ENCODE results near the gene XCL2. TPM values are rescaled to one million over a fixed set of nuclear protein-coding genes. Genes with fewer than 3 reads are reported as not detected.
"Not testable (repeated sequence)": the region's sequence is repeated elsewhere in the genome, so short reads cannot be mapped to it uniquely, and the experiment has no call there.

XCL2 gene, protein sequence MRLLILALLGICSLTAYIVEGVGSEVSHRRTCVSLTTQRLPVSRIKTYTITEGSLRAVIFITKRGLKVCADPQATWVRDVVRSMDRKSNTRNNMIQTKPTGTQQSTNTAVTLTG
- total RNA-seq = not detected in 3 replicates

DNA sequence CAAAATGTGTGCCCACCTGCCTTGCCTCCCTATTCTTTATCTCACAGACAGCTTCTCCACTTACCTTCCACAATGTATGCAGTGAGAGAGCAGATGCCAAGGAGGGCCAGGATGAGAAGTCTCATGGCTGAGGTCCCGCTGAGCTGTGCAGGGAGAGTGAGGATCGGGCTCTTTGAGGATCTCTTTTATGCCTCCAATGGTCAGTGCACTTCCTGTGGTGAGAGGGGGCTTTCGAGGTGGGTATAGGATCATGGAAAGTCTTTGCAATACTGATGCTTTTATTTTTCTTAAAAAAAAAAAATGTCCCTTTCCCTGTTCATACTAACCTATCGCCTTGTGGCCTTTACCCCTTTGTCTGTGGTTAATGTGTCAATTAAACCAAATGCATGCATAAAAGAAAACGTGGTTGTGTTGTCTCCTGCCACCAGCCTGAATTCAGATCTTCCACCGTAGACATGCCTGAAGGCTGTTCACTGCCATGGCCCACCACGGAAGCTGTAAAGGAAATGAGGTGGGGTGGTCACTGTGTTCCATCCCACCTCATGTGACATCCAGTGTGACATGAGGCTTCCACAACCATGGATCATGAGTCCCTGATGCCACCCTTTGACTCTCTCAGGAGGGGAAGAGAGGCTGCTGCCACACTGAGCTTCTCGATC, at the start of gene XCL2:
XCL2 (minus strand) TSS at position 158 of the 659 bp plus-strand sequence; CDS start at position 125, 33 bp downstream.
- not testable (repeated sequence) for H3K27me3 Mint-ChIP-seq (ENCODE audit: low read depth); H3K27ac Mint-ChIP-seq
- H3K9me3 Mint-ChIP-seq = peaks cover 21% of the 10 kb centered on the region

DNA sequence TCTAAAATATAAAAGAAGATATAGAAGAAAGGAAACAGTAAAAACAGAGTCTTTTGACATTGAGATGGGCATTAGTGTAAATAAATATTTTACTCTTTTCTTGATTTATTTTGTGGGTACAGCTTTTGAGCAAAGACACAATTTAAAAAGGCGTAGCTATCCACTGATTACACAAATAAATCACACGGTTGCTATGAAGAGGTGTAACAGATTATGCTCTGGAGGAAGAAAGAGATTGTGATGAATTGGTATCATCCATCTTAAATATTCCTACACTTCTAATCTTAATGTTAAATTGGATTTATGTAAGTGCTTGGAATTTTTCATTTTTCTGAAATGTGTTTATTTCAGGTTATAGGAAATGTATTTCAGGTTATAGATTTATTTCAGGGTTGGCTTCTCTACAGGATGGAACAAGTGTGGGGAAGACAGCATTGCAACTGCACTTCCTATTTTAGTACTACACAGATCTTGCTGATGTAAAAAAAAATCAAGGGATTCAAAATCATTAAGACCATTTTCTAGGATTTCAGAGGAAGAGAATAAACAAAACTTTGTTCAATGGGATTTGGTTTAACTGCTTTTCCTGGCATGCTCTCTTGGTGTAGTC, 47.9 kb upstream of the XCL2 start:
- TF ChIP-seq, protein P1, sequence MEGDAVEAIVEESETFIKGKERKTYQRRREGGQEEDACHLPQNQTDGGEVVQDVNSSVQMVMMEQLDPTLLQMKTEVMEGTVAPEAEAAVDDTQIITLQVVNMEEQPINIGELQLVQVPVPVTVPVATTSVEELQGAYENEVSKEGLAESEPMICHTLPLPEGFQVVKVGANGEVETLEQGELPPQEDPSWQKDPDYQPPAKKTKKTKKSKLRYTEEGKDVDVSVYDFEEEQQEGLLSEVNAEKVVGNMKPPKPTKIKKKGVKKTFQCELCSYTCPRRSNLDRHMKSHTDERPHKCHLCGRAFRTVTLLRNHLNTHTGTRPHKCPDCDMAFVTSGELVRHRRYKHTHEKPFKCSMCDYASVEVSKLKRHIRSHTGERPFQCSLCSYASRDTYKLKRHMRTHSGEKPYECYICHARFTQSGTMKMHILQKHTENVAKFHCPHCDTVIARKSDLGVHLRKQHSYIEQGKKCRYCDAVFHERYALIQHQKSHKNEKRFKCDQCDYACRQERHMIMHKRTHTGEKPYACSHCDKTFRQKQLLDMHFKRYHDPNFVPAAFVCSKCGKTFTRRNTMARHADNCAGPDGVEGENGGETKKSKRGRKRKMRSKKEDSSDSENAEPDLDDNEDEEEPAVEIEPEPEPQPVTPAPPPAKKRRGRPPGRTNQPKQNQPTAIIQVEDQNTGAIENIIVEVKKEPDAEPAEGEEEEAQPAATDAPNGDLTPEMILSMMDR (IDR thresholded peaks at IDR 0.05; ENCODE audit: unreplicated experiment) = no peak
- H3K36me3 Mint-ChIP-seq = no peaks in the 10 kb centered on the region
- H3K9me3 Mint-ChIP-seq = peaks cover 6% of the 10 kb centered on the region
- H3K27me3 Mint-ChIP-seq (ENCODE audit: low read depth) = no peaks in the 10 kb centered on the region
- H3K27ac Mint-ChIP-seq = no peak overlapping the region
- no peak for DNase-seq (ENCODE audit: low spot score in 2 of 2, unreplicated experiment in 2 of 2)
- no peak overlapping the region for H3K4me3 Mint-ChIP-seq
- peaks cover 3% of the 10 kb centered on the region for H3K4me1 Mint-ChIP-seq

More for the DNA sequence above, at the start of gene XCL2:
- not testable (repeated sequence) for DNase-seq (ENCODE audit: low spot score in 2 of 2, unreplicated experiment in 2 of 2); H3K4me1 Mint-ChIP-seq; H3K4me3 Mint-ChIP-seq; H3K36me3 Mint-ChIP-seq

DNA sequence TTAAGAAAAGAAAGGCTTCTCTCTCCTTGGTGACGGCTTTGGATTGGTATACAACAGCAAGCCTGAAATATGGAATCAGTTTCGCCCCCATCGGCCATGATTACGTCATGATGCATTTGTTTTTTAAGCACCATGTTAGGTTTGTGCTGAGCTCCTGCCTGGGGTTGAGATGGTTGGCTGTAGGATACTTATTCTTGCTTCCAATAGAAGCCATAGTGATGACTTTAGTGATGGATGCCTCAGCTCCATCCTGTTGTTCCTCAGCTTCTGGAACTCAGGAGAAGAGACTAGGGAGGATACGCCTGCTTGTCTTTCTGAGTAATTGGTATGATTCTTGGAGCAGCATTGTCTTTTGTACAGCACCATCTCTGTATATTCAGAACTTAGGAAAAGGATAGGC, 47.3 kb upstream of the XCL2 start:
- H3K4me3 Mint-ChIP-seq = no peak overlapping the region
- no peak for DNase-seq (ENCODE audit: low spot score in 2 of 2, unreplicated experiment in 2 of 2)
- no peak overlapping the region for H3K27ac Mint-ChIP-seq
- H3K36me3 Mint-ChIP-seq = no peaks in the 10 kb centered on the region
- H3K9me3 Mint-ChIP-seq = peaks cover 3% of the 10 kb centered on the region
- H3K27me3 Mint-ChIP-seq (ENCODE audit: low read depth) = no peaks in the 10 kb centered on the region
- TF ChIP-seq, protein P1 (IDR thresholded peaks at IDR 0.05; ENCODE audit: unreplicated experiment) = no peak
- peaks cover 3% of the 10 kb centered on the region for H3K4me1 Mint-ChIP-seq

DNA sequence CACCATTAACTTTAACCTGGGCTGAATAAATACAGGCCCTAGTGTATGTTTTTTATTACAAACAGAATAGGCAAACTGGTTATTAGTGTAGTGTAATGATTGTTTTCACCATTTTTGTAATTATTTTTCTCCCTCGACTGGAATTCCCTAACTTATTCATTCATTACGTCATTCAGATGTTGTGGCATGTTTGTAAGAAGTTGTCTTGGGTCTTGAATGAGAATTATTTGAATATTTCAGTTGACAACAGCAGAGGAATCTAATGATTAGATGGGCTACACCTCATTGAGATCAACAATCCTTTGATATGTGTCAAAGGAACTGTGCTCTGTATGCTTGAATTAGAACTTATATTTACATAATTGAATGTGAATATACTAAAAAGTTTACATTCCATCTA, 45.4 kb upstream of the XCL2 start:
- Mint-ChIP-seq H3K4me3 (no peak overlapping the region), H3K27me3 (ENCODE audit: low read depth) (no peaks in the 10 kb centered on the region), H3K36me3 (no peaks in the 10 kb centered on the region), H3K27ac (no peak overlapping the region), H3K4me1 (peaks cover 5% of the 10 kb centered on the region), H3K9me3 (peaks cover 3% of the 10 kb centered on the region)
- TF ChIP-seq, protein P1 (IDR thresholded peaks at IDR 0.05; ENCODE audit: unreplicated experiment) = no peak
- DNase-seq (ENCODE audit: low spot score in 2 of 2, unreplicated experiment in 2 of 2) = no peak

DNA sequence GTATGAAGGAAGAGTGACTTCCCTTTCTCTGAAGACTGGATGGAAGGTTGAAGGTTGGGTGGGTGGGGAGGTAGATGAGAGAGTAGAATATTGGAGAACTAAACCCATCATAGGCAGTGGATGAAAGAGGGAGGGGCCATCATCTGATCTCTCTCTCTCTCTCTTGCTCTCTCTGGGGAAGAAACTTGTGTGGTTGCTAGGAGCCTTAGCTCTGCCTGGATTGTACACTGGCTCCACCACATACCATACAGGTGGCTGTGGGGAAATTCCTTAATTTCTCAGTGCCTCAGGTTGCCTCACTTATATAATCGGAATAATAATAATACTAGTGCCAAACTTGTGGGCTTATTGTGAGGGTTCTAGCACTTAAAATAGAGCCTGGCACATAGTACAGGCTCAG, 42.1 kb upstream of the XCL2 start:
- no peak for DNase-seq (ENCODE audit: low spot score in 2 of 2, unreplicated experiment in 2 of 2)
- peaks cover 13% of the 10 kb centered on the region for H3K4me1 Mint-ChIP-seq
- no peak overlapping the region for H3K4me3 Mint-ChIP-seq
- H3K27me3 Mint-ChIP-seq (ENCODE audit: low read depth) = no peaks in the 10 kb centered on the region
- H3K27ac Mint-ChIP-seq = no peak overlapping the region
- TF ChIP-seq, protein P1 (IDR thresholded peaks at IDR 0.05; ENCODE audit: unreplicated experiment) = no peak
- H3K9me3 Mint-ChIP-seq = peaks cover 3% of the 10 kb centered on the region
- no peaks in the 10 kb centered on the region for H3K36me3 Mint-ChIP-seq

DNA sequence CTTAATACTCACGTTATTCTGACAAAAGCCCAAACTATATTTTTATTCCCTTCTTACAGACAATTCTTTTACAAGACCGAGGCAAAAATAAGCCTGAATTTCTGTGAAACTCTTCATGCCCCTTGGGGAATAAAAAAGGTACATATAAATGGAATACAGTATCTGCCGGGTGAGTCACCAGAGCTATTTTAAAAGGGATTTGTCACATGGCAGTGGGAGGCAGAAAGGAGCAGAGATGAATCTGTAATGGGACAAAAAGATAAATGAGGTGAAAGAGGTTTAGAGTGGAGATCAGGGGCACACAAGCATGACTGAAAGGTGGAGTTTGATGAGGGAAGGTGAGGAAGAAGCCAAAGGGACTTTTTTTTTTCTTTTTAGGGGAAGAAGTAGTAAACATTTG, 41.4 kb upstream of the XCL2 start:
- no peak overlapping the region for H3K27ac Mint-ChIP-seq
- TF ChIP-seq, protein P1 (IDR thresholded peaks at IDR 0.05; ENCODE audit: unreplicated experiment) = no peak
- H3K9me3 Mint-ChIP-seq = peaks cover 3% of the 10 kb centered on the region
- no peak overlapping the region for H3K4me3 Mint-ChIP-seq
- DNase-seq (ENCODE audit: low spot score in 2 of 2, unreplicated experiment in 2 of 2) = no peak
- peaks cover 13% of the 10 kb centered on the region for H3K4me1 Mint-ChIP-seq
- H3K27me3 Mint-ChIP-seq (ENCODE audit: low read depth) = no peaks in the 10 kb centered on the region
- no peaks in the 10 kb centered on the region for H3K36me3 Mint-ChIP-seq

All from mesothelial cell of epicardium (in vitro differentiated cells).